ENCODE data around the gene NUDT22.

DNA sequence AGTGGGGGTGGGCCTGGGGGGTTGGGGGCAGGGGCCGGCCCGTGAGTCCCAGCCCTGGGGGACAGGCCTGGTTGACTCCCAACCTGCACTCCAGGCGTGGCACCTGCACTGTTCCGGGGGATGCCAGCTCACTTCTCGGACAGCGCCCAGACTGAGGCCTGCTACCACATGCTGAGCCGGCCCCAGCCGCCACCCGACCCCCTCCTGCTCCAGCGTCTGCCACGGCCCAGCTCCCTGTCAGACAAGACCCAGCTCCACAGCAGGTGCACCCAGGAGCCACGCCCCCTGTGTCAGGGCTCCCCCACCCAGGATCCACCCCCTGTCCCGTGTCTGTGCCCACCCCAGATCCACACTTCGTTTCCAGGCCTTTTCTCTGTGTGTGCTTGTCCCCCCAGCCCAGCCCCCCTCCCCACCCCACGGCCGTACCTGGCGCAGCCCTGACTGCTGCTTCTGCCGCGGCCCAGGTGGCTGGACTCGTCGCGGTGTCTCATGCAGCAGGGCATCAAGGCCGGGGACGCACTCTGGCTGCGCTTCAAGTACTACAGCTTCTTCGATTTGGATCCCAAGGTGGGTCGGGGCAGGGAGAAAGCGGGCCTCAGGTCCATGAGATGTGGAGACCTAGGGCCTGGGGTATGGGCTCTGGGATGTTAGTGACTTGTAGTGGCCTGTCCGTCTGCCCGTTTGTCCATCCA, 14.7 kb upstream of the NUDT22 start:
- TF ChIP-seq EZH2 (IDR thresholded peaks at IDR 0.05; ENCODE audit: low read depth, low read length, severe bottlenecking) (no peak), EGR1 (IDR thresholded peaks at IDR 0.05; ENCODE audit: borderline replicate concordance, low read depth, low read length) (no peak), RFX5 (IDR thresholded peaks at IDR 0.05; ENCODE audit: borderline replicate concordance, low read depth, low read length) (no peak), GABPA (IDR thresholded peaks at IDR 0.05; ENCODE audit: borderline replicate concordance, insufficient read depth, low read length) (no peak), ZNF274 (IDR thresholded peaks at IDR 0.05; ENCODE audit: borderline replicate concordance, extremely low read depth, low read length) (no peak), POLR2AphosphoS5 (IDR thresholded peaks at IDR 0.05; ENCODE audit: low read depth, low read length) (no peak), TEAD4 (IDR thresholded peaks at IDR 0.05; ENCODE audit: low read depth, low read length) (no peak), CBX5 (IDR thresholded peaks at IDR 0.05; ENCODE audit: low read depth, low read length) (no peak)
- TF ChIP-seq, protein P1, sequence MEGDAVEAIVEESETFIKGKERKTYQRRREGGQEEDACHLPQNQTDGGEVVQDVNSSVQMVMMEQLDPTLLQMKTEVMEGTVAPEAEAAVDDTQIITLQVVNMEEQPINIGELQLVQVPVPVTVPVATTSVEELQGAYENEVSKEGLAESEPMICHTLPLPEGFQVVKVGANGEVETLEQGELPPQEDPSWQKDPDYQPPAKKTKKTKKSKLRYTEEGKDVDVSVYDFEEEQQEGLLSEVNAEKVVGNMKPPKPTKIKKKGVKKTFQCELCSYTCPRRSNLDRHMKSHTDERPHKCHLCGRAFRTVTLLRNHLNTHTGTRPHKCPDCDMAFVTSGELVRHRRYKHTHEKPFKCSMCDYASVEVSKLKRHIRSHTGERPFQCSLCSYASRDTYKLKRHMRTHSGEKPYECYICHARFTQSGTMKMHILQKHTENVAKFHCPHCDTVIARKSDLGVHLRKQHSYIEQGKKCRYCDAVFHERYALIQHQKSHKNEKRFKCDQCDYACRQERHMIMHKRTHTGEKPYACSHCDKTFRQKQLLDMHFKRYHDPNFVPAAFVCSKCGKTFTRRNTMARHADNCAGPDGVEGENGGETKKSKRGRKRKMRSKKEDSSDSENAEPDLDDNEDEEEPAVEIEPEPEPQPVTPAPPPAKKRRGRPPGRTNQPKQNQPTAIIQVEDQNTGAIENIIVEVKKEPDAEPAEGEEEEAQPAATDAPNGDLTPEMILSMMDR (IDR thresholded peaks at IDR 0.05; ENCODE audit: control extremely low read depth in 1 of 3, insufficient read depth in 1 of 3, low read depth in 1 of 3, low read length in 3 of 3): no peak
- TF ChIP-seq, protein P2, sequence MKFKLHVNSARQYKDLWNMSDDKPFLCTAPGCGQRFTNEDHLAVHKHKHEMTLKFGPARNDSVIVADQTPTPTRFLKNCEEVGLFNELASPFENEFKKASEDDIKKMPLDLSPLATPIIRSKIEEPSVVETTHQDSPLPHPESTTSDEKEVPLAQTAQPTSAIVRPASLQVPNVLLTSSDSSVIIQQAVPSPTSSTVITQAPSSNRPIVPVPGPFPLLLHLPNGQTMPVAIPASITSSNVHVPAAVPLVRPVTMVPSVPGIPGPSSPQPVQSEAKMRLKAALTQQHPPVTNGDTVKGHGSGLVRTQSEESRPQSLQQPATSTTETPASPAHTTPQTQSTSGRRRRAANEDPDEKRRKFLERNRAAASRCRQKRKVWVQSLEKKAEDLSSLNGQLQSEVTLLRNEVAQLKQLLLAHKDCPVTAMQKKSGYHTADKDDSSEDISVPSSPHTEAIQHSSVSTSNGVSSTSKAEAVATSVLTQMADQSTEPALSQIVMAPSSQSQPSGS (IDR thresholded peaks at IDR 0.05; ENCODE audit: low read length): no peak

Measured in H1 (cell line).